ENCODE measurements around the gene HOXD11. TPM values are rescaled to one million over a fixed set of nuclear protein-coding genes. Genes with fewer than 3 reads are reported as not detected.

Gene HOXD11
- polyA plus RNA-seq, 1 donor from 2014 or later: not detected

DNA sequence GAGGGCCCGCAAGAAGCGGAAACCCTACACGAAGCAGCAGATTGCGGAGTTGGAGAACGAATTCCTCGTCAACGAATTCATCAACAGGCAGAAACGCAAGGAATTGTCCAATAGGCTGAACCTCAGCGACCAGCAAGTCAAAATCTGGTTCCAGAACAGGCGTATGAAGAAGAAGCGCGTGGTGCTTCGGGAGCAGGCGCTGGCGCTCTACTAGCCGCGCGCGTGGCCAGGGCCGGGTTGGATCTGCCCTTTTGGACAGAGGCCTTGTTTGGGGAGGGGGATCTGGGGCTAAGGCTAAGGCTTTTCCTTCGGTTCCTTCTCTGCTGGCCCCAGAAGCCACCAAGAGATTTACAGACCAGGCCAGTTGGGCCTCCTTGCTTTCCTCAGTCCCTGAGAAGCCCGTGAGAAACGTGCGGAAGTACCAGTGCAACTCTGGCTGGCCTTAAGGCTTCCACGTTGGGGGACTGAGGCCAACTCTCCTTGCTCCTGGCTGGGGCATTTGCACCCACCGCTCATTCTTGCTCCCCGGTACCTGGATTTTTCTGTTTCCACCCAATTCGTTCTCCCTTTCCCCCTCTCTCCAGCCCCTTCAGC lies 6.4 kb upstream of the HOXD11 start:
- Histone ChIP-seq H3F3A (ENCODE audit: insufficient read depth, low read length, poor library complexity, severe bottlenecking) (no peaks in the 10 kb centered on the region), H4K20me1 (ENCODE audit: insufficient read depth) (no peaks in the 10 kb centered on the region), H3K79me2 (replicated peaks; ENCODE audit: insufficient read depth, low read length) (no peaks in the 10 kb centered on the region), H3K36me3 (ENCODE audit: insufficient read depth, low read length) (no peaks in the 10 kb centered on the region), H3K9ac (ENCODE audit: low read length) (no peak overlapping the region), H2AFZ (ENCODE audit: low read depth, low read length) (no peak overlapping the region), H3K4me2 (ENCODE audit: low read length) (no peak overlapping the region), H3K9me3 (ENCODE audit: low read length) (peaks cover 7% of the 10 kb centered on the region), H3K27ac (ENCODE audit: low read length) (no peak overlapping the region), H3K4me3 (ENCODE audit: low read length) (no peak overlapping the region), H3K27me3 (ENCODE audit: insufficient read depth, low read depth, low read length) (peaks cover 100% of the 10 kb centered on the region), H3K9me2 (ENCODE audit: insufficient read depth, low read length) (no peaks in the 10 kb centered on the region)
- TF ChIP-seq SMC3 (conservative IDR thresholded peaks at IDR 0.05; ENCODE audit: poor library complexity): no peak
- TF ChIP-seq POLR2AphosphoS5 (IDR thresholded peaks at IDR 0.05): peak; percentile 13

DNA sequence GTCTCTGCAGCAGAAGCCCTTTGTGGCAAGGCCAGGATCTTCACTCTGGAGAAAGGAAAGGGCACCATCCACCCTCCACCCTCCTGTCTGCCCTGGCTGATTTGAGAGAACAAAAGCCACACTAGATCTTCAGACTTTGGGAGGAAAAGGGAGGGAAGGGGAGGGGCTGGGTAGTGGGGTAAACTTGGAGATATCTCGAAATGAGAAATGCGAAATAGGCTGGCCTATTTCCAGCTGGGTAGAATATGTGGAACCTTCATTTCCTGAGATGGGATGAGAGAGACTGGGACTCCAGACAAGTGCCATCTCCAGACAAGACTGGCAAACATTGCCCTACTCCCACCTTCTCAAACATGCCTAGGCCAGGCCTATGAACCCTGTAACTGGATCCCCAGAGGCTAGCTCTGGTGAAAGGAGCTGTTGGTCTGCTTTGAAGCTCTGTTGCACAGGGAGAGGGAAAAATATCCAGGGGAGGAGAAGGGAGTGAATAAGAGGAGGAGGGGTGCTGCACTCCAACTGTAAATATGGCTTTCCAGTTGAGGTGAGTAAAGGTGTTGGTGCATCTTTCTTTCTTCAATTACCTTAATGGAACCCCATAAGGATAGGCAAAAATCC lies 5.8 kb upstream of the HOXD11 start:
- Histone ChIP-seq H3K9me3 (ENCODE audit: low read length) (peaks cover 7% of the 10 kb centered on the region), H3F3A (ENCODE audit: insufficient read depth, low read length, poor library complexity, severe bottlenecking) (no peaks in the 10 kb centered on the region), H4K20me1 (ENCODE audit: insufficient read depth) (no peaks in the 10 kb centered on the region), H2AFZ (ENCODE audit: low read depth, low read length) (no peak overlapping the region), H3K9ac (ENCODE audit: low read length) (no peak overlapping the region), H3K79me2 (replicated peaks; ENCODE audit: insufficient read depth, low read length) (no peaks in the 10 kb centered on the region), H3K27ac (ENCODE audit: low read length) (no peak overlapping the region), H3K27me3 (ENCODE audit: insufficient read depth, low read depth, low read length) (peaks cover 100% of the 10 kb centered on the region), H3K4me2 (ENCODE audit: low read length) (no peak overlapping the region), H3K4me3 (ENCODE audit: low read length) (no peak overlapping the region), H3K9me2 (ENCODE audit: insufficient read depth, low read length) (no peaks in the 10 kb centered on the region), H3K36me3 (ENCODE audit: insufficient read depth, low read length) (no peaks in the 10 kb centered on the region)
- TF ChIP-seq MXI1 (conservative IDR thresholded peaks at IDR 0.05; ENCODE audit: poor library complexity, severe bottlenecking) (no peak), EP300 (conservative IDR thresholded peaks at IDR 0.05; ENCODE audit: poor library complexity, severe bottlenecking) (no peak), SMC3 (conservative IDR thresholded peaks at IDR 0.05; ENCODE audit: poor library complexity) (no peak), RAD21 (conservative IDR thresholded peaks at IDR 0.05) (no peak), CTCF (IDR thresholded peaks at IDR 0.05; ENCODE audit: poor library complexity, severe bottlenecking) (no peak), EZH2 (IDR thresholded peaks at IDR 0.05; ENCODE audit: borderline replicate concordance, insufficient read depth, low read length, poor library complexity, severe bottlenecking) (no peak), TAF1 (IDR thresholded peaks at IDR 0.05; ENCODE audit: low read depth) (no peak), POLR2AphosphoS5 (IDR thresholded peaks at IDR 0.05) (no peak)
- TF ChIP-seq, protein P1, sequence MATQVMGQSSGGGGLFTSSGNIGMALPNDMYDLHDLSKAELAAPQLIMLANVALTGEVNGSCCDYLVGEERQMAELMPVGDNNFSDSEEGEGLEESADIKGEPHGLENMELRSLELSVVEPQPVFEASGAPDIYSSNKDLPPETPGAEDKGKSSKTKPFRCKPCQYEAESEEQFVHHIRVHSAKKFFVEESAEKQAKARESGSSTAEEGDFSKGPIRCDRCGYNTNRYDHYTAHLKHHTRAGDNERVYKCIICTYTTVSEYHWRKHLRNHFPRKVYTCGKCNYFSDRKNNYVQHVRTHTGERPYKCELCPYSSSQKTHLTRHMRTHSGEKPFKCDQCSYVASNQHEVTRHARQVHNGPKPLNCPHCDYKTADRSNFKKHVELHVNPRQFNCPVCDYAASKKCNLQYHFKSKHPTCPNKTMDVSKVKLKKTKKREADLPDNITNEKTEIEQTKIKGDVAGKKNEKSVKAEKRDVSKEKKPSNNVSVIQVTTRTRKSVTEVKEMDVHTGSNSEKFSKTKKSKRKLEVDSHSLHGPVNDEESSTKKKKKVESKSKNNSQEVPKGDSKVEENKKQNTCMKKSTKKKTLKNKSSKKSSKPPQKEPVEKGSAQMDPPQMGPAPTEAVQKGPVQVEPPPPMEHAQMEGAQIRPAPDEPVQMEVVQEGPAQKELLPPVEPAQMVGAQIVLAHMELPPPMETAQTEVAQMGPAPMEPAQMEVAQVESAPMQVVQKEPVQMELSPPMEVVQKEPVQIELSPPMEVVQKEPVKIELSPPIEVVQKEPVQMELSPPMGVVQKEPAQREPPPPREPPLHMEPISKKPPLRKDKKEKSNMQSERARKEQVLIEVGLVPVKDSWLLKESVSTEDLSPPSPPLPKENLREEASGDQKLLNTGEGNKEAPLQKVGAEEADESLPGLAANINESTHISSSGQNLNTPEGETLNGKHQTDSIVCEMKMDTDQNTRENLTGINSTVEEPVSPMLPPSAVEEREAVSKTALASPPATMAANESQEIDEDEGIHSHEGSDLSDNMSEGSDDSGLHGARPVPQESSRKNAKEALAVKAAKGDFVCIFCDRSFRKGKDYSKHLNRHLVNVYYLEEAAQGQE (IDR thresholded peaks at IDR 0.05; ENCODE audit: borderline replicate concordance): no peak
